COLO668 (cell line): Measurements from ENCODE around the gene TSPAN7.
A peak's percentile ranks its signal among the peaks of the same experiment; 100 is the strongest.

Source experiments
- DNase-seq: peaks from one replicate; lab custom pipeline; 2025; ENCODE audit not compliant: unreplicated experiment; lab: John Stamatoyannopoulos, UW

The TSPAN7 gene, protein sequence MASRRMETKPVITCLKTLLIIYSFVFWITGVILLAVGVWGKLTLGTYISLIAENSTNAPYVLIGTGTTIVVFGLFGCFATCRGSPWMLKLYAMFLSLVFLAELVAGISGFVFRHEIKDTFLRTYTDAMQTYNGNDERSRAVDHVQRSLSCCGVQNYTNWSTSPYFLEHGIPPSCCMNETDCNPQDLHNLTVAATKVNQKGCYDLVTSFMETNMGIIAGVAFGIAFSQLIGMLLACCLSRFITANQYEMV

DNA sequence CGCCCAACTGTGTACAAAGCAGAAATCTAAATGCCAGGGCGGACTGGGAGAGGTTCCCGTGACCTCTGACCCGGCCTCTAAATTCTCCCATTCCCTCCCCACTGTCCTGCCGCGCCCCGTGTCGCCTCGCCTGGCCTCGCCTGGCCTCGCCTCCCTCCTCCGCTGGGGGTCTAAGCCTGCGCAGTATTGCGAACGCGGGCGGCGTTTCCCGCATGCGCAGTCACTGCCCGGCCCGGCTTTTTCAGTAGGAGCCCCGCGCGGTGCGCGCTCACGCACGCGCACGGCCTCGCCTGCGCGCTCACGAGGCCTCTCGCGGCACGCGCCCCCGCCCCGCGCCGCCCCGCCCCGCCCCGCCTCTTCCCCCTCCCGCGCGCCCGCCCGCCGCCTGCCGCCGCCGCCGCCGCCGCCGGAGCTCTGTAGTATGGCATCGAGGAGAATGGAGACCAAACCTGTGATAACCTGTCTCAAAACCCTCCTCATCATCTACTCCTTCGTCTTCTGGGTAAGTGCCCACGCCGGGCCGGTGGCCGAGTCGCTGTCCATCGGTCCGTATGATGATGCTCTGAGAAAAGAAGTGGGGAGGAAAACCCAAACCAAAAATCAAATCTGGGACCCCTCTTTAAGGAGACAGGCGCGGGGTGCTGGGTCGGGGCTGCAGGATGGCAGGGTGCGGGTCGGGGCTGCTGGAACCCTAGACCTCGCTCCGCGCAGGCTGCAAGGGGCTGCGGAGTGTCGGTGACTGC is at the start of gene TSPAN7:
Gene TSPAN7 (plus strand): TSS at position 417 of the 743 bp plus-strand sequence. CDS start 5 bp downstream, at position 422.
- peak; percentile 91 for DNase-seq

DNA sequence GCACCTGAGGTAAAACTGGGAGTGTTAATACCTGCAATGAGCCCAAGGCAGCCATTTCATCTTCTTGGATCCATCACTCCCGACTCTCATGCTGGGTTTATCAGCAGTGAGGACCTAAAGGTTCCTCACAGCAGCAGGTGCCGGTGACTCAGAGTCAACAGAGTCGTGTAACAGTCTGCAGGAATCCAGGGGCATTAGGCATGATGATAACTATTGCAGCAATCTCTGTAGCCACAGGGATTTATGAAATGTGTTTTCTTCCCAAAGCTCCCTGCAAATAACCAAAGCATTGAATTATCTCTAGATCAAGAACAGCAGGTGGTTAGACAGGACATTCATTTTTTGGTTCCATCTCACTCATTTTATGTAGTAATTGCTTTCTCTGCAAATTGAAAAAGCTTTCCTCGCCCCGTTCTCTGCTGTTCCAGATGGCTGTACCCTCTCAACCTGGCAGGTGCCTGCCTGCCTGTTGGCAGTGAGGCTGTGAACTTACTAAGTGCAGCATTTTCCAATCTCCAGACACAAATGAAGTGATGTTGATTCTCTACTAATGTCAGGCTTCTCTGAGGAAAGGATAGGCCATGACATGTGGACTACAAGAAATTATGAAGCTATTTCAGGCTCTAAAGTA is 48.1 kb upstream of the TSPAN7 start:
- DNase-seq = peak; percentile 7

DNA sequence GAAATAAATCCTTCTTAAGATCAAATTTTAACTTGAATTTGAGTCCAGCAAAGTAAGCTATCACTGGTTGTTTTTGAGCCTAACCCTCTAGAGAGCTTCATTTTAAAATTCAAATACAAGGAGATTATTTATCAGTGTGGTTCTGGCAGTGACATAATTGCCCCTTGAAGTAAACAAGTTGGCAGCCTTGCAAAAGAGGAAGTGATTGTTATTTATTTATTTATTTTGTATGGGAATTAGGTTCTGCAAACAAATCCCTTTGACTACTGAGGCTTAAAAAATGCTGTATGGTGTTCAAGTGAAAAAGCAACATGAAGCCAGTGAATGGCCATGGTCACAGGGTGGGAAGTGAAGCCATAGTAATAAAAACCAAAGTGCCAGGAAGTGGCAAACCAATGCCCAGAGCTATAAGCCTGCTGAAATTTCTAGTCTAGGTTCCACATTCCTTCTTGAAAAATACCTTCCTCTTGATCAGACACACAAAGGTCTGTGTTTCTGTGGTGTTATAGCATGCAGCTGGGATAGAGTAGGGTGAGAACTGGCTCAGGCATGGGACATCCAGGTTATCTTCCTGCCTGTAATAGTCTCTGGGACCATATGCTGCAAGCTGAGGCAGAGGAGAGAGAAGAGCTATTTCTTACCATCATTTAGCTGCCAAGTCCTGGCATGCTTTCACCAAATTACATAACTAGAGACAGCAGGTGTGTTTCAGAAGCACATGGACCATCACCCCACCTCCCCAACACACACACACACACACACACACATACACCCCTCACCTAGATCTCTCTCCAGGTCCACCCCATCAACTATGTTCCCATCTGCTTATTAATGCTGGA is 47.1 kb upstream of the TSPAN7 start:
- DNase-seq = no peak

DNA sequence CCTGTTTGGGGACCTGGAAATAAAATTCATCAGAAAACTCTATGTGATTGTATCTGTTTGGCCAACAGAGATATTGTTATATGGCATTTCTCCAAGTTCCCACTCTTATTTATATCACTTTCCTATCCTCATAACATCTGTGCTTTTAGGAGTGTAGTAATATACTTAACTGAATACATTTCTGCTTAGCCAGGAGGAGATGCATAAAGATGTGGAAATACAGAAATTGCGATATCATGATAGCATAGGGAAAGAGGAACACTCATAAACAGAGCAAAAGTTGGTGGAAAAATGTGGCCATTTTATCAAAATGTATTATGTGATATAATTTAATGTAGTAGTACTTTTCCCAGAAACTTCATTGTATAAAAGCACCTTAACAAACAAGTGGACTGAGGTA is 46.1 kb upstream of the TSPAN7 start:
- DNase-seq = no peak

DNA sequence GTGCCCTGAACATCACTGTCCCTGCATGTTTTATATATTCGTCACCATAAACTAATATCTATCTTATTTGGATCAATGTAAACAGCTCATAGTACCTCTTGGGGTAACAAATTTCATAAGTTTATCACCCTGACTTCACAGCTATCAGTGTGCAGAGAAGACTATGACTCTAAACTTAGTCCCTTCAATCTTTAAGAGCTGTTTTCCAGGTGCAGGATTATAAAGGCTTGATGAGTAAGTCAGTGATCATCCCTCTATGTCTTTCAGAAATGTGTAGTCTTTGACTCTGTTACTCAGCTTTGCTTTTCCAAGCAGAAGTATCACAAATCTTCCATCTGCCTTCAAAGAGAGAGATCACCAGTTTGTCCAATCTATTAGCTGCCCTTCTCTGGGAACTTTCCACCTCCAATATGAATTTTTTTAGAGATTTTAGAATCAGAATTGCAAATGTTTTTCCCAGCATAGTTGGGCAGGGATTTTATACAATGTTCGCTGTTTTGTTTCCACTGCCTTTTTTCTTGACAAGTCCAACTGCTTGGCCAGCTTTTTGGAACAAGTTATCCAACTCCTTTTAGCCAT is 45.1 kb upstream of the TSPAN7 start:
- DNase-seq = no peak

DNA sequence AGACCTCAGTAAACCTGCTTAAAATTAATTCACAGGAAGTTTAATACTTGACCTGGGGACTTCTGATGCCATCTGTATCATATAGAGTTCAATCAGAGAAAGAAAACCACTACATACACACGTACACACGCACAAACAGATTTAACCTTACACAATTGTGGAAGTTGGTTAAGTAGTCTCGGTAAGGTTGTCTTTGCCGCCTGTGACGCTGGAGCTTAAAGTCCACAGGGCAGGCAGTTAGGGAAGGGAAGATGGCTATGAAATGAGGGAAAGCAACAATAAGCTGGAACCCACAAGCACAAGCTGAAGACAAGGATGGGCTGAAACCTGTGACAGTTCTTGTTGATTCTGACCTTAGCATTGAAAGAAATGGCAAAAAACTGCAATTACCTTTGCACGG is 41.7 kb upstream of the TSPAN7 start:
- DNase-seq = no peak

DNA sequence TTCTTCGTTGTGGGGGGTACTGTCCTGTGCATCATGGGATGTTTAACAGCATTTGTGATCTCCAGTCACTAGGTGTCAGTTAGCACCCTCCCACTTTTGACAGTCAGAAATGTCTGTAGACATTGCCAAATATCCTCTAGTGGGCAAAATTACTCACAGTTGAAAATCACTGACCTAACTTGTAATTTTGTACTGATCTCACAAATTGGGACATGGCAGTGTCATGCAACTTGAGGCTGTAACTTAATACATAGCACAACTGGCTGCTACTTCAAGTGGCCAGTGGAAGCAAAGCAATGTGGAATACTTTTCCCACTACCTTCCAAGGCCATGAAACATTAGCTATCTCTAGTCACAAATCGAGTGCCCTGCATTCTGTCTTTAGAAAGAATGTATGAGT is 23.2 kb upstream of the TSPAN7 start:
- DNase-seq = no peak

DNA sequence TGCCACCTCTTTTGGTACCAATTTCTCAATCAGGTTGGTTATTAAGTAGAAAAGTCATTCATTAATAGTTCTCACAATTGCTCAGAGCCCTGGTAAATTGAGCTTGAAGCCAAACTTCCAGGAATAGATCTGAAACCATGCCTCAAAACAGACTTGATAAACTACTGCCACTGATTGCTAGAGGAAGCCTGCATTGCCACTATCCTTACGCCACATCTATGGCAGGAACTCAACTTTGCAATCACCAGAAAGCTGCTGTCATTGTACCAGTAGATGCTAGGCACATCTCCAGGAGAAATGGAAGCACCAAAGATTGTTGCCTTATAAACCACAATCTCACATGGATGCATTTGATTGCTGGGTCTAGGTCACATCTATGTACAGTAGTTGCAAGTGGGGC is 21.6 kb upstream of the TSPAN7 start:
- no peak for DNase-seq

DNA sequence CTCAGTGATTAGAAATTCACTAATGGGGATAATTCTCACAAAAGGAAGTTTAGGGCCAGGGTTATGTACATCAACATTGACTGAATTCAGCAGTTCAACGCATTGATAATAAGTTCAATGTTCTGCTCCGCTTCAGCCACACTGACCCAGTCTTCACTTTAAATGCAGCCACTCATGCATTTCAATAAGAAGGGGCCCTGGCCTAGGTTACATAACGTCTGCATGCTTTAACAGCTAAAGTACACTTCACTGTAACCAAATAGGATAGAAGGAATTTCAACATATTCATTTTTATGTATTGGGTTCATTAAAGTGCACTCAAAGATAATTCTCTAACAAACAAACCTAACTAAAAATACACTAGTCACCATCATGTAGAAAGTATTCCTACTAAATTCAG is 12.8 kb upstream of the TSPAN7 start:
- DNase-seq = no peak

DNA sequence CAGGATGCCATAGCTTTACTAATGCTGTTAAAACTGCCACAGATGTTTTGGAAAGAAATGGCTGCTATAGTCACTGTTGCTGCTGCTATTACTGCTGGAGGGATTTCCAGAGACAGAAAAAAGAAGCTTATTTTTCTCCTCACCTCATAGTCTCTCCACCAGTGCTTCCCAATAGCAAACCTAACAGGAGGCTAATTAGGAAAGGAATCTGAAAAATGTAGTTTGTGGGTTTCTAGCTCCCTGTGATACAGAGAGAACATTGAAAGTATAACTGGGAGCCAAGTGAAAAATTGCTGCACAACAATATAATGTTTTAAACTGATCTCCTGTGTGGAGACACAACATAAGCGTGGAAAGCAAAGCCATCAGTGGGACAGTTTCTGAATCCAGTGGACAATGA is 8.6 kb upstream of the TSPAN7 start:
- no peak for DNase-seq

DNA sequence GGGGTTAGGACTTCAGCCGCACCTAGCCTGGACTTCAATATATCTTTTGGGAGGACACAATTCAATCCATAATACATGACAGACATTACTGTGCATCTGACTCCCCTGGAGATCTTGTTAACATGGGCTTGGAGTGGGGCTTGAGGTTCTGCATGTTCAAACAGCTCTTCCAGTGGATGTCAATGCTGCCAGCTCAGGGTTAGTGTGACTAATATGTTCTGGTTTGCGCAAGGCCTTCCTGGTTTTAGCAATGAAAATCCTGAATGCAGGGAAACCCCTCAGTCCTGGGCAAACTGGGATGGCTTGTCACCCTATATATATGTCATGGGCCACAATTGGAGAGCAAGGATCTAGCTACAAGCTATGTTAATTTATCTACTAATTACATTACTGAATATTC is 2.7 kb upstream of the TSPAN7 start:
- DNase-seq = no peak

DNA sequence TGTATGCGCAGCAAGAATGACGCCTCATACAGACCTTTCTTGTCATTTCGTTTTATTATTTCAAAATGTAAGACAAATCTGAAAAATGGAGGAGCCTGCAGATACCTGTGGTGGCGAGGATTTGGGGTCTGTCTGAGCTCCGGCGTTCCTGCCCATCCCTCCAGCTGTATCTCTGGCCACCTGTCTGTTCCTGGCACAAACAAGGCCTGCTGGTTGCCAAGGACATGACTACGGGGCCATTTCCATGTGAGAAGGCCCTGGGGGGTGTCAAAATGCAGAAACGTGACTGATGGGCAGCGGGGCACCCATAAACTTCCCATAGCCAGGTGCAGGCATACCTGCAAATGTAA is 591 bp upstream of the TSPAN7 start:
- DNase-seq = no peak

DNA sequence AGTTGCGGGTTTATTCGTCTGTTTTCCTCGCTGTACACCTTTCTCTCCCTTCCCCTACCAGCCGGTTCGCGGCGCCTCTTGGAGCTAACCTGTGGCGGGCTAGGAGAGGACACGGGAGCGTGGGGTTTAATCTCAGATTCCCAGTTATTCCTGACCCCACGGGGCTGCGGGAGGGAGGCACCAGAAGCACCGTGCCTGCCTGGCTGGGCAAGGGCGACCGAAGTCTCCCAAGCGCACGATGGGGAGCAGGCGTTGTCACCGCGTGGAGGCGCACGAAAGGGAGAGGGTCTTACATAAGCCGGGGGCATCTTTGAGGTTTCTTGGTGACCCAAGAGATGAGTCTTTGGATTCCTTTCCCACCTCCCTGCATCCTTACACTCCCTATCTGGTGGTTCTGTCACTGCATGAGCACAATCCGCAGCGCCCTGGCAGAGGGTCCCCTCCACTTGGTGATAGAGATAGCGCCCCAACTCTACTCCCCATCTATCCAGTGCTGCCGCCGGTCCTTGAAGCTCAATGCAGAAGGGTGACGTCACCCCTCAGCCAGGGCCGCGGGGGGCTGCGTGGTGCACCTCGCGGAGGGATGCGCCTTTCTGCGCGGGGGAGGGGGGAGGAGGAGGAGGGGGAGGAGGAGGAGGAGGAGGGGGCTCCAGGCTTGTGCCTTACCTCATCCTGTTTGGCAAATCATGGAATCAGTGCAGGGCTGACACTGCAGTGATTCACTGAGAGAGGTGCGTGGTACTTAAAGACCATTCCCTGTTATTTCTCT is 793 bp downstream of the TSPAN7 start:
- DNase-seq = peak; percentile 41

DNA sequence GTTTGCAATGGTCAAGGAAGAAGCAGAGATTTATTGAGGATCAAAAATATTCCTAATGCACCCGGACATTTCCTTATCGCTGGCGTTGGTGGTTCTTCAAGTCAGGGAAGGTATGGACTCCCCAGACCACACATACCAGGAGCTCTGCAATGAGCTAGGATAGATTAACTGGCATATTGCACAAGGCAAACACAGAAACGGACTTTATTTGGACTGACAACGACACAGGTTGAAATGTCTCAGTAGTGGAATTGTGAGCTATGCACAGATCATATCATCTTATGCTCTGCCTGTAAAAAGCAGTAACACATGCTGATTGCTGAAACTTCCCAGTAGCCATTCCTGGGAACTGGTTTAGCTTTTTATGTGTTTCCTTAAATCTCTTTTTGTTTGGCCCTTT is 1.7 kb downstream of the TSPAN7 start:
- DNase-seq = no peak

DNA sequence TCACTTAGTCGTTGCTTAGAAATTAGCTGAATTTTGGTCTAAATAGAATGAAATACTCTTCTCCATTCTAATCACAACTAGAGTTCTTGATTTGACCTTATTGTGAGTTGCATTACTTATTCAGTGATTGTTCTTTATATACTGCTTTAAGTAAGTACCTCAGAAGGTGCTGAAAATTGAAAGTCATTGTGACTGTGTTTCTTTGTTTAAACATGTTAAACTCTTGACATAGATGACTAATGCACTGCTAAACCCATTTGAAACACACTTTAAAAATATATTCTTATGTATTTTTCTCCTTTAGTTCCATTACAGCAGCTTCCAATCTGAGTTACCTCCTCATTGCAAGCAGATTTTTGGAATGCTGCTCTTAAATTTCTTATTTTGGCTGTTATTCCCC is 9.1 kb downstream of the TSPAN7 start:
- no peak for DNase-seq

DNA sequence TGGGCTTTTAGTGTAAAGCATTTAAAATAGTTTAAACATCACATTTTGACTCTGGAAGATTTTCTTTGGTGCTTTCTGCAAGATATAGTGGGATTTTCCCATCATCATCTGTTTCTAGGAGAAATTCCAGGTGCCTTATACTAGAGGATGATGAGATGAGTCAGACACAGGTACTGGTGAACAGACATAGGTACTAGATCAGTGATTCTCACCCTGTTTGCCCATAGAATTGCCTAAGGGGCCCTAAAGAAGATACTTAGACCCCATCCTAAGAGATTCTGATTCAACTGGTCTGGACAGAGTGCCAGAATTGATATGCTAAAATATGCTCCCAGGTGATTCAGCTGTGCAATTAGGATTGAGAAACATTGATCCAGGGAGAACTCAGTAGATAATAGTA is 9.7 kb downstream of the TSPAN7 start:
- no peak for DNase-seq

DNA sequence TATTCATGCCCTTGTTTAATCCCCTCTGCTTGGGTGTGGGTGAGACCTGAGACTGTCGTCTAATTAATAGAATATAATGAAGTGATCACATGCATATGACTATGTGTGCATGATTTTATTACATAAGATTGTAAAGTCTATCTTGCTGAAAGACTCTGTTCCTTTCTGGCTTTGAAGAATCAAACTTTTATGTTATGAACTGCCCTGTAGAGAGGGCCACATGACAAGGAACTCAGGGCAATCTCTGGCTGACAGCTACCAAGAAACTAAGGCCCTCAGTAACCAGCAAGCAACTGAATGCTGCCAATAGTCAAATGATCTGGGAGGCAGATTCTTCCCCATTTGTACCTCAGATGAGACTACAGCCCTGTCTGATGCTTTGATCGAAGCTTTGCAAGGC is 13.5 kb downstream of the TSPAN7 start:
- DNase-seq = no peak

DNA sequence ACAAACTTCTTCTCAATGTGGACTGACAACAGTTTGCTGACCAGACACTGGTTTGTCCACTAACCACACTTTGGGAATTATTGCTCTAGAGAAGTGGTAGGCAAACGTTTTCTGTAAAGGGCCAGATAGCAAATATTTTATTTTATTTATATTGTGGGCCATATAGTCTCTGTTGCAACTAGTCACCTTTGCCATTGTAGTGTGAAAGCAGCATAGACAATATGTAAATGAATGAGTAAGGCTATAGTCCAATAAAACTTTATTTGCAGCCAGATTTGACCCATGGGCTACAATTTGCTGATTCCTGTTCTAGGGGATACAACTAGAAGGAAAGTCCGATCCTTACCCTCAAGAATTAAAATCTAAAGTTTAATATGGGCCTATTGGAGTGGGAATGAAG is 14.5 kb downstream of the TSPAN7 start:
- DNase-seq = no peak

DNA sequence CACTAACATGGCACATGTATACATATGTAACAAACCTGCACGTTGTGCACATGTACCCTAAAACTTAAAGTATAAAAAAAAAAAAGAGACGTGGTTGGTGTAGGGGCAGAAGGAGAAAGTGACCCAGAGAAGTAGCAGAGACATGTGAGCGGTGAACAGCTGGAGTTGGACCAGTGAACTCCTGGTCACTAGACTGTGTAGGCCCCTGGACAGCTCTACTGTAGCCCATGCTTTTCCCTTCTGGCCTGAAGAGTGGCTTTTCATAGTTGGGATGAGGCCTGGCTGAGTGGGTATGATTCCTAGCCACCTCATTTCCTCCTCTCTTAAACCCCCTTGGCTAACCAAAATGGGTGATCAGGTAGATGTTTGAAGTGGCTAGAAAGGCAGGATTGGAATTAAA is 16.4 kb downstream of the TSPAN7 start:
- no peak for DNase-seq

DNA sequence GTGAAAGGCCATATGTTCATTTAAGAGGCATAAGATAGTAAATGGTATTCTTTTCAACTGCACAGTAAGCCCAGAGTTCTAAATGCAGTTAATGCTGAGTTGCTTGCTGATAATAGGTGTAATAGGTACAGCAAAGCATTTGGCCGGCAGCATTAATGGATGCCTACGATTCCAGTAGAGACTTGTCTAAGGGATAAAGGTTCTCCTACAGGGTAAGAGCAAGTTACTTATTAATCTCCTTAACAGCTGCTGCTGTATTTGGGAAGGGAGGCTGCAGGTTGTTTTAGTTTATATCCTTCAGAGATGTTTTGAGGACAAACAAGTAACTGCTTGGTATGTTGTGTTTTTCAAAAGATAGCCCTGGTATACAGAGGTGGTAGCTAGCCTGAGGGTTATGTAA is 16.8 kb downstream of the TSPAN7 start:
- peak; percentile 2 for DNase-seq

DNA sequence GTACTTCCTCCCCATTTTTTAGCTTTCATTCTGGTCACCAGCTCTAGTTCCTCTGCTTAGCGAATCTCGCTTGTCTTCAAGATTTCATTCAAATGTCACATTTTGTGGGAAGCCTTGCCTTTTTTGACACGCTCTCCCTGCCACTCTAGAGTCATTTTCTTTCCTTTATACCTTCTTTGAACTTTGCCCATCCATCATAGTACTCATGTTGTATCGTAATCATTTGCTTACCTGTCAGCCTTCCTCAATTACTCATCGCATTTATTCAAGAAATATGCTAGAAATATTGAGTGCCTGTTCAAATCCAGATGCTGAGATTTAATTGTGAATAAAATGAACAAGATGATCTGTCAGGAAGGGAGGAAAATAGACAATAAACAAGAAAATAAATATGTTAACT is 21.8 kb downstream of the TSPAN7 start:
- no peak for DNase-seq
